HepG2 (cell line): ENCODE results near the gene VCX2.

Experiments
- ESRRA ChIP-seq: sonication (generic); formaldehyde crosslinking; IDR thresholded peaks from 2 replicates; pipeline ENCODE4 v1.5.1; 2020; ENCODE audit warnings: mild to moderate bottlenecking, low read depth, missing genetic modification reagents
- FOXK2 ChIP-seq: fragments of 450-650 bp; IDR thresholded peaks from 2 replicates; pipeline ENCODE4 v1.6.1; 2016
- ZSCAN25 ChIP-seq: sonication (generic); formaldehyde crosslinking; IDR thresholded peaks from 2 replicates; pipeline ENCODE4 v1.8.0; 2022; ENCODE audit warnings: mild to moderate bottlenecking, missing genetic modification reagents

DNA sequence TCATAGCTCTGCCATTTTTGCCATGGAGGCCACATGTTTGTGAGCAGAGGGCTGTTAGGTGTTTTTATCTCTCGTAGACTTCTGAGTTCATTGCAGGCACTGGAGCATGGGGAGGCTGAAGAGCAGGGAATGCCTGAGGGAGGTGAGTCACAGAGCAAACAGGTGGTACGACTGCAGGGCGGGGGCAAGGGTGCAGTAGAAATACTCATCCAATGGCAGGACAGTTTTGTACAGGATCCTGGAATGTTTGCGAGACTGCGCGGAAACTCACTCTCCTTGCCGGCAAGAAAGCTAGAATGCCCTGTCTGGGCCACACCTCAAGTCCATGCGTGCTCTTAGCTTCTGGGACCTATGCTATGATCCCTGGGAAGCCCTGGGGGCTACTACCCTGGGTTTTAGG is 20.0 kb upstream of the VCX2 start:
- TF ChIP-seq ESRRA (CRISPR knock-in tag) (no peak), FOXK2 (no peak), ZSCAN25 (CRISPR knock-in tag) (no peak)
